GM19463 (cell line): Measurements from ENCODE around the gene ASPHD1.
"Not testable (repeated sequence)": the region's sequence is repeated elsewhere in the genome, so short reads cannot be mapped to it uniquely, and the experiment has no call there.

Experiments
- ATAC-seq: cut with Tn5 transposase; IDR thresholded peaks from one replicate; pipeline ENCODE4 v1.9.1; 2021; ENCODE audit warnings: mild to moderate bottlenecking, moderate library complexity; ENCODE audit not compliant: unreplicated experiment

ASPHD1 gene, protein sequence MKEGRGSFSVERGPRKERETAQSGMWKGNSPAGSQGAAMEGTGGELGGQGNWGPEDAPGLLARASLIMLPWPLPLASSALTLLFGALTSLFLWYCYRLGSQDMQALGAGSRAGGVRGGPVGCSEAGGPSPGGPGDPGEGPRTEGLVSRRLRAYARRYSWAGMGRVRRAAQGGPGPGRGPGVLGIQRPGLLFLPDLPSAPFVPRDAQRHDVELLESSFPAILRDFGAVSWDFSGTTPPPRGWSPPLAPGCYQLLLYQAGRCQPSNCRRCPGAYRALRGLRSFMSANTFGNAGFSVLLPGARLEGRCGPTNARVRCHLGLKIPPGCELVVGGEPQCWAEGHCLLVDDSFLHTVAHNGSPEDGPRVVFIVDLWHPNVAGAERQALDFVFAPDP

GRCh38 chr16:29900102-29900887 is at the start of gene ASPHD1:
Gene ASPHD1, plus strand, starts transcription at chr16:29900488. Its CDS starts 484 bp downstream, at chr16:29900972.
- peak; percentile 53 for ATAC-seq

- no peak for ATAC-seq
These were observed 49.3 kb upstream of the ASPHD1 start for GRCh38 chr16:29850998-29851397.

- ATAC-seq = no peak
These were observed 47.6 kb upstream of the ASPHD1 start for GRCh38 chr16:29852654-29853053.

GRCh38 chr16:29854520-29855100 is 45.7 kb upstream of the ASPHD1 start:
- ATAC-seq = no peak

- ATAC-seq = no peak
These were observed 43.0 kb upstream of the ASPHD1 start for GRCh38 chr16:29857133-29857760.

GRCh38 chr16:29858149-29858849 is 42.0 kb upstream of the ASPHD1 start:
- no peak for ATAC-seq

GRCh38 chr16:29858974-29859373 is 41.3 kb upstream of the ASPHD1 start:
- ATAC-seq = no peak

DNA sequence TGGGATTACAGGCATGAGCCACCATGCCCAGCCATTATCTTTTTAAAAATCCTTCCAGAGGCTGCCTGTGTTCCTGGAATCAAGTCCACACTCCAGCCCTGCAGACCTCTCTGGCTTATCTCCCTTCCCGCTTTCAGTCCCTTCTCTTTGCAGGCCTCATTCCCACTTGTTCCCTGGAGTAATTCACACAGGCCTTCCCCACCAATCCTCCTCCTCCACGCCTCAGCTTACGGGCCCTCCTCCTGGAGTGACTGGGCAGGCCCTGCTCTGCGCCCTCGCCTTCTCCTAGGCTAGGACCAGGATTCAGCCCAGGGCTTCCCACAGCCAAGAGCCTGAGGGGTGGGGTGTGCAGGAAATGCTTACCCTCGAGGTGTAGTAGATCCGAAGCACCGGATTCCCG is 40.1 kb upstream of the ASPHD1 start:
- no peak for ATAC-seq

GRCh38 chr16:29862383-29862883 is 37.9 kb upstream of the ASPHD1 start:
- ATAC-seq = no peak

GRCh38 chr16:29862884-29863668 is 37.2 kb upstream of the ASPHD1 start, which contains the start of gene CDIPT:
Gene CDIPT, minus strand, starts transcription at chr16:29863226. Its CDS starts 369 bp downstream, at chr16:29862857.
- ATAC-seq = peak; percentile 98

DNA sequence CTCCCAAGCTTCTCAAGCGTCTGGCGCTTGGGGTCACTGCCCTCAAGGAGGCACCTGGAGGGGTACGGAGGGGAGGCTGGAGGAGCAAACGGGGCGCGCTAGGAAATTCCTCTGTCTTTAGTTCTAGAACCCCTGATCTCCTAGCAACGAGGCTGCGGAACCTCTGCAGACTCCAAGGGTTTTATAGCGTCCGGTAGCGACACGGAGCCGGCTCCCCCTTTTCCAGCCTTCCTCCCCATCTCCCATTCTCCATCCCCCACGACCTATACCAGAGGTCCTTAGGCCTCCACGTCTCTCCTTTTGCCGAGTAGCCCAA is 36.7 kb upstream of the ASPHD1 start:
- no peak for ATAC-seq

DNA sequence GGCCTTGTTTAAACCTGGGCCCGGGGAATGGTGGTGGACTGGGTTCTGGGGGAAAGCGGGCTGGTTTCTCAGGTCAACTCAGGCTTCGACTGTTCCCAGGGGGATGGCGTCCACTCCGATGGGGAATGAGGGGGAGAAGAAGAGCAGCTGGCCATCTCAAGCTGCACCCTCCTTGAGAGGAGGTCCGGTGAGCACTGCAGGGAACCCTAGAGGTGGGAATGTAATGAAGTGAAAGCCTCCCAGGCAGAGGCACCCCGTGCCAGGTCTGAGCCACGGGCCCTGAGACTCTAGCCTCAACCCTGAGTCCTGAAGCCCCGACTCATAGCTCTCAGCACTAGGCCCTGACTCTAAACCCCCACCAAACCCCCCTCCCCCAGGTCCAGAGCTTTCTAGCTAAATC is 36.1 kb upstream of the ASPHD1 start:
- no peak for ATAC-seq

DNA sequence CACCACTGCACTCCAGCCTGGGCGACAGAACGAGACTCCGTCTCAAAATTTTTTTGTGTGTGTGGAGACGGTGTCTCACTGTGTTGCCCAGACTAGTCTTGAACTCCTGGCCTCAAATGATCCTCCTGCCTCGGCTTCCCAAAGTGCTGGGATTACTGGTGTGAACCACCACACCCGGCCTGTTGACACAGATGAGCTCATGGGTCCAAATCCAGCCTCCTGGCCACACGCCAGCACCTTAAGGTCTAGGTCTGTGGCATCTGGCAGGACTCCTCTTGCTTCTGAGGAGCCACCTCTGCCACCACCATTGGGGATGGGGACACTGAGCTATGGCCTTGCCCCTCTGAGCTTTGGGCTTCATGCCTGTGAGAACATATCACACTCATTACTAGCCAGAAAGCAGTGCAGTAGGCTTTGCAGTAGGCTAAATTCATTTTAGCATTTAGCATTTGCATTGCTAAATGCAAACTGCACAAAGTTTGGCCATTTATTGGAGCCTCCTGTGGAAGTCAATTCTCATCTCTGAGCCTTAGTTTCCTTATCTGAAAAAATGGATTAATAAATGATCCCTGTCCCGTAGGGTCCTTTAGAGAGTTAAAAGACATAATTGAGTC is 31.8 kb upstream of the ASPHD1 start:
- no peak for ATAC-seq

DNA sequence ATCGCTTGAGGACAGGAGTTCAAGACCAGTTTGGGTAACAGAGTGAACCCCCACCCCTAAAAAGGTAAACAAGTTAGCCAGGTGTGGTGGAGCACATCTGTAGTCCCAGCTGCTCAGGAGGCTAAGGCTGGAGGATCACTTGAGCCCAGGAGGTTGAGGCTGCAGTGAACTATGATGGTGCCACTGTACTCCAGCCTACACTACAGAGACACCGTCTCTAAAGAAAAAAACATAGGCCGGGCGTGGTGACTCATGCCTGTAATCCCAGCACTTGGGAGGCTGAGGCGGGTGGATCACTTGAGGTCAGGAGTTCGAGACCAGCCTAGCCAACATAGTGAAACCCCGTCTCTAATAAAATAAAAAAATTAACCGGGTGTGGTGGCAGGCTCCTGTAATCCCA is 31.2 kb upstream of the ASPHD1 start:
- ATAC-seq = not testable (repeated sequence)

- no peak for ATAC-seq
These were observed 28.3 kb upstream of the ASPHD1 start for GRCh38 chr16:29871822-29872546.

DNA sequence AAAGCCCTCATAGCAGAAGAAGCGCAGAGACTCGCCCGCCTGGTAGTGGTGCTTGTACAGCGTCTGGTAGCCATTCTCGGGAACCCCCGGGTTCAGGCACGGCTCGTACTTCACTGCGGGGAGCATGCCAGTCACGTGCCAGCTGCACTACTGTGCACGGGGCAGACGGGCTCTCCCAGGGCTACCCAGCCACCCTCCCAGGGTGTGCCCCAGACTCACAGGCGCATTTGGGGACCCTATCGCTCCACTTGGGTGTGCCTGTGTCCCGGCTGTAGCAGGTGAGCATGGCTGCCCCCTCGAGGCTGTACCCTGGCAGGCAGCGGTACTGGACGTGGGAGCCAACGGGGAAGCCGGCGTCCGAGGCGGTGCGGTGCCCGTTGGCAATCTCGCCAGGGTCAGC is 27.0 kb upstream of the ASPHD1 start:
- no peak for ATAC-seq

DNA sequence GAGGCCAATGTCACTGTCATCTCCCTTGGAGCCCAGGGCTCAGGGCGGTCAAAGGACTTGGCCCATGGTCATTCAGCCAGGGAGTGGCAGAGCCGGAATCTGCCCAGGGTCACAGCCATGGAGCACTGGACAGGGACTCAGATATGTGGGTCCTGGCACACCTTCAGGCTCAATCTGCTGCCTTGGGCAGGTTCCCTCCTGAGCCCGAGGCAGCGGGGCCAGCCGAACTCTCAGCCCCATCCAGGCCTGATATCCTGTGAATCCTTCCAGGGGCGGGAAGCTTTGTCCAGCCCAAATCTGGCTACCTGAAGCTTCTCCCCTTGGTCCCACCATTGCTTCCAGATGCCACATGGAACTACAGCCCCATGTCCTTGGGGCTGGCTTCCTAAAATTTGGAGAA is 25.1 kb upstream of the ASPHD1 start:
- ATAC-seq = no peak

- ATAC-seq = no peak
These were observed 24.1 kb upstream of the ASPHD1 start for GRCh38 chr16:29876217-29876593.
